ENCODE measurements around the gene SIGLEC15.
"Not testable (repeated sequence)": the region's sequence is repeated elsewhere in the genome, so short reads cannot be mapped to it uniquely, and the experiment has no call there.

SIGLEC15 gene

GRCh38 chr18:45837283-45838070 is 12.0 kb downstream of the SIGLEC15 start:
- Histone ChIP-seq H3K36me3 (ENCODE audit: control insufficient read depth, low read depth, low read length) (no peaks in the 10 kb centered on the region), H3K27ac (ENCODE audit: low read length) (no peak overlapping the region), H3K9ac (ENCODE audit: low read length) (no peak overlapping the region), H3K27me3 (ENCODE audit: control insufficient read depth, insufficient read depth, low read length) (peaks cover 39% of the 10 kb centered on the region), H3K9me3 (ENCODE audit: control insufficient read depth, low read depth, low read length) (no peaks in the 10 kb centered on the region), H3K4me3 (ENCODE audit: low read length) (peak overlapping the region; percentile 22), H3K4me1 (ENCODE audit: control insufficient read depth, low read depth, low read length) (peaks cover 11% of the 10 kb centered on the region)

- Histone ChIP-seq H3K4me3 (ENCODE audit: low read length) (peak overlapping the region; percentile 22), H3K27ac (ENCODE audit: low read length) (no peak overlapping the region), H3K36me3 (ENCODE audit: control insufficient read depth, low read depth, low read length) (no peaks in the 10 kb centered on the region), H3K9me3 (ENCODE audit: control insufficient read depth, low read depth, low read length) (no peaks in the 10 kb centered on the region), H3K27me3 (ENCODE audit: control insufficient read depth, insufficient read depth, low read length) (peaks cover 39% of the 10 kb centered on the region), H3K9ac (ENCODE audit: low read length) (no peak overlapping the region), H3K4me1 (ENCODE audit: control insufficient read depth, low read depth, low read length) (peaks cover 11% of the 10 kb centered on the region)
Measured at GRCh38 chr18:45838302-45839070, 13.0 kb downstream of the SIGLEC15 start.

- peaks cover 35% of the 10 kb centered on the region for H3K27me3 ChIP-seq (ENCODE audit: control insufficient read depth, insufficient read depth, low read length)
- H3K36me3 ChIP-seq (ENCODE audit: control insufficient read depth, low read depth, low read length), result no peaks in the 10 kb centered on the region
- H3K4me3 ChIP-seq (ENCODE audit: low read length), result no peak overlapping the region
- H3K4me1 ChIP-seq (ENCODE audit: control insufficient read depth, low read depth, low read length), result peaks cover 11% of the 10 kb centered on the region
- no peak overlapping the region for H3K9ac ChIP-seq (ENCODE audit: low read length)
- H3K9me3 ChIP-seq (ENCODE audit: control insufficient read depth, low read depth, low read length), result no peaks in the 10 kb centered on the region
- H3K27ac ChIP-seq (ENCODE audit: low read length), result no peak overlapping the region
Measured at GRCh38 chr18:45839414-45840395, 14.2 kb downstream of the SIGLEC15 start.

GRCh38 chr18:45841060-45841764 is 15.7 kb downstream of the SIGLEC15 start:
- Histone ChIP-seq H3K27ac (ENCODE audit: low read length) (no peak overlapping the region), H3K9me3 (ENCODE audit: control insufficient read depth, low read depth, low read length) (no peaks in the 10 kb centered on the region), H3K27me3 (ENCODE audit: control insufficient read depth, insufficient read depth, low read length) (peaks cover 27% of the 10 kb centered on the region), H3K4me3 (ENCODE audit: low read length) (no peak overlapping the region), H3K36me3 (ENCODE audit: control insufficient read depth, low read depth, low read length) (no peaks in the 10 kb centered on the region), H3K4me1 (ENCODE audit: control insufficient read depth, low read depth, low read length) (peaks cover 9% of the 10 kb centered on the region), H3K9ac (ENCODE audit: low read length) (no peak overlapping the region)

GRCh38 chr18:45841765-45842442 is 16.4 kb downstream of the SIGLEC15 start:
- H3K9ac ChIP-seq (ENCODE audit: low read length), result no peak overlapping the region
- H3K9me3 ChIP-seq (ENCODE audit: control insufficient read depth, low read depth, low read length), result no peaks in the 10 kb centered on the region
- no peak overlapping the region for H3K27ac ChIP-seq (ENCODE audit: low read length)
- H3K4me1 ChIP-seq (ENCODE audit: control insufficient read depth, low read depth, low read length), result peaks cover 2% of the 10 kb centered on the region
- no peaks in the 10 kb centered on the region for H3K36me3 ChIP-seq (ENCODE audit: control insufficient read depth, low read depth, low read length)
- peaks cover 20% of the 10 kb centered on the region for H3K27me3 ChIP-seq (ENCODE audit: control insufficient read depth, insufficient read depth, low read length)
- H3K4me3 ChIP-seq (ENCODE audit: low read length), result no peak overlapping the region

GRCh38 chr18:45843019-45843418 is 17.5 kb downstream of the SIGLEC15 start:
- peaks cover 9% of the 10 kb centered on the region for H3K27me3 ChIP-seq (ENCODE audit: control insufficient read depth, insufficient read depth, low read length)
- H3K9ac ChIP-seq (ENCODE audit: low read length), result no peak overlapping the region
- no peak overlapping the region for H3K27ac ChIP-seq (ENCODE audit: low read length)
- H3K36me3 ChIP-seq (ENCODE audit: control insufficient read depth, low read depth, low read length), result no peaks in the 10 kb centered on the region
- no peaks in the 10 kb centered on the region for H3K9me3 ChIP-seq (ENCODE audit: control insufficient read depth, low read depth, low read length)
- H3K4me1 ChIP-seq (ENCODE audit: control insufficient read depth, low read depth, low read length), result no peaks in the 10 kb centered on the region
- no peak overlapping the region for H3K4me3 ChIP-seq (ENCODE audit: low read length)

- Histone ChIP-seq H3K27me3 (ENCODE audit: control insufficient read depth, insufficient read depth, low read length) (no peaks in the 10 kb centered on the region), H3K9me3 (ENCODE audit: control insufficient read depth, low read depth, low read length) (no peaks in the 10 kb centered on the region), H3K4me1 (ENCODE audit: control insufficient read depth, low read depth, low read length) (no peaks in the 10 kb centered on the region), H3K36me3 (ENCODE audit: control insufficient read depth, low read depth, low read length) (no peaks in the 10 kb centered on the region), H3K4me3 (ENCODE audit: low read length) (no peak overlapping the region), H3K9ac (ENCODE audit: low read length) (no peak overlapping the region), H3K27ac (ENCODE audit: low read length) (no peak overlapping the region)
Measured at GRCh38 chr18:45844938-45845337, 19.5 kb downstream of the SIGLEC15 start.

- H3K36me3 ChIP-seq (ENCODE audit: control insufficient read depth, low read depth, low read length), result no peaks in the 10 kb centered on the region
- H3K4me1 ChIP-seq (ENCODE audit: control insufficient read depth, low read depth, low read length), result no peaks in the 10 kb centered on the region
- H3K9ac ChIP-seq (ENCODE audit: low read length), result no peak overlapping the region
- H3K27me3 ChIP-seq (ENCODE audit: control insufficient read depth, insufficient read depth, low read length), result no peaks in the 10 kb centered on the region
- no peaks in the 10 kb centered on the region for H3K9me3 ChIP-seq (ENCODE audit: control insufficient read depth, low read depth, low read length)
- no peak overlapping the region for H3K27ac ChIP-seq (ENCODE audit: low read length)
- no peak overlapping the region for H3K4me3 ChIP-seq (ENCODE audit: low read length)
Measured at GRCh38 chr18:45845410-45845809, 19.9 kb downstream of the SIGLEC15 start.

- Histone ChIP-seq H3K27me3 (ENCODE audit: control insufficient read depth, insufficient read depth, low read length) (no peaks in the 10 kb centered on the region), H3K4me3 (ENCODE audit: low read length) (no peak overlapping the region), H3K36me3 (ENCODE audit: control insufficient read depth, low read depth, low read length) (no peaks in the 10 kb centered on the region), H3K27ac (ENCODE audit: low read length) (no peak overlapping the region), H3K9me3 (ENCODE audit: control insufficient read depth, low read depth, low read length) (no peaks in the 10 kb centered on the region), H3K9ac (ENCODE audit: low read length) (no peak overlapping the region), H3K4me1 (ENCODE audit: control insufficient read depth, low read depth, low read length) (no peaks in the 10 kb centered on the region)
Measured at GRCh38 chr18:45847119-45847518, 21.6 kb downstream of the SIGLEC15 start.

- not testable (repeated sequence) for H3K9ac ChIP-seq (ENCODE audit: low read length); H3K4me1 ChIP-seq (ENCODE audit: control insufficient read depth, low read depth, low read length); H3K9me3 ChIP-seq (ENCODE audit: control insufficient read depth, low read depth, low read length); H3K27me3 ChIP-seq (ENCODE audit: control insufficient read depth, insufficient read depth, low read length); H3K36me3 ChIP-seq (ENCODE audit: control insufficient read depth, low read depth, low read length); H3K4me3 ChIP-seq (ENCODE audit: low read length); H3K27ac ChIP-seq (ENCODE audit: low read length)
Measured at GRCh38 chr18:45848643-45849042, 23.2 kb downstream of the SIGLEC15 start.

Measured in iPS-18a (cell line).